Immature natural killer cell (primary cell): ENCODE data around the gene TMEM229B. TPM values are rescaled to one million over a fixed set of nuclear protein-coding genes. Genes with fewer than 3 reads are reported as not detected.

ENCODE experiments used
- DNase-seq, 3 donors: peaks; one replicate each; pipeline ENCODE4 v3.0.0; 2022; ENCODE audit warnings: mixed read lengths in 1 of 3
- H3K27ac Mint-ChIP-seq, 6 donors: one replicate each; pipeline ENCODE4 v1.8.0; 2020; ENCODE audit warnings: mixed read lengths in 6 of 6, mild to moderate bottlenecking in 5 of 6, inconsistent platforms in 4 of 6, moderate library complexity in 3 of 6
- H3K27me3 Mint-ChIP-seq, 3 donors: one replicate each; pipeline ENCODE4 v1.8.0; 2020 to 2021; ENCODE audit warnings: low read depth in 3 of 3, mild to moderate bottlenecking in 3 of 3, mixed read lengths in 3 of 3, moderate library complexity in 3 of 3, inconsistent platforms in 1 of 3
- H3K36me3 Mint-ChIP-seq, 3 donors: one replicate each; pipeline ENCODE4 v1.8.0; 2020; ENCODE audit warnings: mixed read lengths in 3 of 3, inconsistent platforms in 2 of 3, mild to moderate bottlenecking in 2 of 3
- H3K4me1 Mint-ChIP-seq, 2 donors: one replicate each; pipeline ENCODE4 v1.8.0; 2020; ENCODE audit warnings: inconsistent platforms in 2 of 2, mild to moderate bottlenecking in 2 of 2, mixed read lengths in 2 of 2, moderate library complexity in 1 of 2
- H3K4me3 Mint-ChIP-seq, 5 donors: one replicate each; pipeline ENCODE4 v1.8.0; 2020; ENCODE audit warnings: mild to moderate bottlenecking in 5 of 5, mixed read lengths in 5 of 5, inconsistent platforms in 3 of 5, moderate library complexity in 3 of 5
- H3K9me3 Mint-ChIP-seq, 6 donors: one replicate each; pipeline ENCODE4 v1.8.0; 2020; ENCODE audit warnings: mild to moderate bottlenecking in 6 of 6, mixed read lengths in 6 of 6, inconsistent platforms in 4 of 6, moderate library complexity in 3 of 6
- polyA plus RNA-seq, 3 donors: library from polyadenylated mRNA; unstranded; fragments of 300-500 nt; fragmentation: Illumina TruSeq; gene quantifications; one replicate each; pipeline ENCODE4 v1.2.3, GENCODE V29; 2021

The TMEM229B gene
- polyA plus RNA-seq = 10 to 100 TPM; 28.0 to 67.1 (median 35.8) TPM

DNA sequence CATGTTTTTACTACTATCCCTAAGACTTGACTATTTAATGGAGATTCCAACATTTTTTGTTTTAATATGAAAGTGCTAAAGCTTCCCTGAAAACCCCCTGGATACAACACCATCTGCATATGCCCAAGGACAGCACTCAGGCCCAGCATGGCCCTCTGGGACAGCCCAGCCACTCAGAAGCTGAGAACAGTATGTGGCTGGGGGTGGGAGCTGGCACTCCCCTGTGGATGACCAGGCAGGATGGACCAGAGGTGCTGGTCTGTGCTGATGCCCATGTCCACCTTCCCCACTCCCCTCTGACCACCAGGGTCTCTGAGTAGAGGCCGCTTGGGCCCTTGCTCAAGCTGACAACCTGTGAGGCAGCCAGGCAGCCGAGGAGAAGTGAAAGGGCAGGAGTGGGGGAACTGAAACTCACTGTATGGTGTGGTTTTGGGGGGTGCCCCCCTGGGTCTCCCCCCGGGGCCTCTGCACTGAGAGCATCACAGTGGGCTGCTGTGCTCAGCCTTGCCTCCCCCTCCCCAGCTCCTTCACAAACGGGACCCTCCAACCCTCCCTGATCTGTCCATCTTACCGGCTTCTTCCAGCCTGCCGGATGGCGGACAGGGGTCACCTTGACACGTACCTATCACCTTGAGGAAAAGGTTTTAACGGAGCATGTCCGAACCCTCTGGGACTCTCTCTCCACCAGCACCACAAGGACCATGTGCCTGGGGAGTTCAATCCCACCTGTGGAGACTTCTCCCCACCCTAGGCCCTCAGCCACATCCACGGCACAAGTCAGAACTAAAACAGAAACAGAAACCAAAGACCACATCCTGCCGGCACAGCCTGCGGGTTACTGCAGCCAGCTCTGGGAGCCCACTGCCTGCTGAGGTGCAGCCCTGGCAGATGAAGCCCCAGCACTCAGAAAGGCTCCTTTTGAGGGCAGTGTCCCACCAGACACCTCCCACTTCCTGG lies at the start of gene TMEM229B:
Gene TMEM229B, minus strand, starts transcription at position 785 of the 957 bp plus-strand sequence. CDS start 14,798 bp downstream, outside the sequence.
- peaks cover 2 to 8% (median 7%) of the 10 kb centered on the region in 6 donors for H3K9me3 Mint-ChIP-seq
- H3K27me3 Mint-ChIP-seq = peaks cover 4 to 13% (median 7%) of the 10 kb centered on the region in 3 donors
- H3K4me3 Mint-ChIP-seq = peak within 1 kb of the TSS; percentile 93 to 99 (median 98)
- peaks cover 64 to 88% of the 10 kb centered on the region in 2 donors for H3K4me1 Mint-ChIP-seq
- H3K36me3 Mint-ChIP-seq = peaks cover 13 to 33% (median 26%) of the 10 kb centered on the region in 3 donors
- DNase-seq = peak; percentile 85 to 86 (median 86)
- peak within 1 kb of the TSS; percentile 96 to 99 (median 98) for H3K27ac Mint-ChIP-seq

DNA sequence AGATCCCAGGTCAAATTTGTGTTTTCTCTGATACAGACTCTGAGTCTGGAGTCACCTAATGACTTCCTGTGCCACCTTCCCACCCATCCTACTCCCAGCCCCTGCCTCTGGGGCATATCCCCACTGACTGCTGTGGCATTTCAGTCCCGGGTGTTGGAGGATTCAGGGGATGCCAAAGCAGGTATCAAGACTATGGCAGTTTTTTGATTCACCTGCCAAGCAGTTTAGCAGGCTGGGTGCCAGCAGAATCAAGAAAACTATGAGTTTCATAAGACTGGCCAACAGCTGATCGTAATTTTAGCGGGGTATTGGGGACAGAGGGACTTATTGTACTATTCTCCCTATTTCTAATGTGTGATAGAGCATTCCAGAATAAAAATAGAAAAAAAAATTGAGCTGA lies 49.2 kb upstream of the TMEM229B start:
- Mint-ChIP-seq H3K27me3 (peaks cover 12 to 23% (median 13%) of the 10 kb centered on the region in 3 donors), H3K4me1 (peaks cover 6 to 7% of the 10 kb centered on the region in 2 donors), H3K4me3 (no peak overlapping the region), H3K36me3 (no peaks in the 10 kb centered on the region), H3K9me3 (no peaks in the 10 kb centered on the region), H3K27ac (no peak overlapping the region)
- no peak for DNase-seq

DNA sequence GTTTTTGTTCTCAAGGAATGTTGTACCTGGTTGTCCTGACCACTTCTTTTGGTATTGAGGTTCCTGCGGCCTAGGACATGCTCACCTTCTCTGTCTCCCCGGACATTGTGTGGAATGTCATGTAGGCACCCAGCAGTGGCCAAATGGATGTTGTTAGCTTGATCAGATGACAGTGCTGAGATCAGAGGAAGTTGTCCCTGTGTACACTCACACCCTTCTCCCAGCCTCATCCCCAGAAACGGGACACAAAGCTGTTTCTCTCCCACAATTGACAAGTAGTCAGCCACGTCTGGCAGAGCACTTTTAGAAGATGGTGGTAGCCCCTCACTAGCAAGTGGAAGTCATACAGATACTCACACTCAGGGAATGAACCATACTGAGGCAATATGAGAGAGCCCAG lies 47.6 kb upstream of the TMEM229B start:
- no peaks in the 10 kb centered on the region for H3K9me3 Mint-ChIP-seq
- H3K27me3 Mint-ChIP-seq = peaks cover 5 to 18% (median 8%) of the 10 kb centered on the region in 3 donors
- H3K4me1 Mint-ChIP-seq = peaks cover 0 to 4% of the 10 kb centered on the region in 2 donors
- no peak overlapping the region for H3K27ac Mint-ChIP-seq
- DNase-seq = no peak
- no peaks in the 10 kb centered on the region for H3K36me3 Mint-ChIP-seq
- H3K4me3 Mint-ChIP-seq = no peak overlapping the region

DNA sequence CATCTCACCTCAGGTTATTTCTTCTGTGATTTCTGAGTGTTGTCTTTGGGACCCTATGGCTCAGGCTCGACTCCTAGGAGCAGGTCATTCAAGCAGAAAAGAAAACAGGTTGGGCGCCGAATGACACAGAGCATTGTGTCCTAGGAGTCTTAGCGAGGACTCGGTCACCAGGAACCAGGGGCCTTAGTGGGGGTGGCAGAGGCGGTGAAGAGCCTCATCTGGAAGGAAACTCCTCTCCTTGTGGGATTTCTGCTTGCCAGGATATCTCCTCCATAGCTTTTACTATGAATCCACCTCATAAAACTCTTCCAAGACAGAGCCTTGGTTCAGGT lies 45.2 kb upstream of the TMEM229B start:
- DNase-seq = no peak
- H3K9me3 Mint-ChIP-seq = no peaks in the 10 kb centered on the region
- H3K27me3 Mint-ChIP-seq = peaks cover 2 to 11% (median 10%) of the 10 kb centered on the region in 3 donors
- no peak overlapping the region for H3K27ac Mint-ChIP-seq
- H3K36me3 Mint-ChIP-seq = no peaks in the 10 kb centered on the region
- H3K4me1 Mint-ChIP-seq = peaks cover 0 to 4% of the 10 kb centered on the region in 2 donors
- peak overlapping the region; percentile 47 to 72 (median 68) for H3K4me3 Mint-ChIP-seq

DNA sequence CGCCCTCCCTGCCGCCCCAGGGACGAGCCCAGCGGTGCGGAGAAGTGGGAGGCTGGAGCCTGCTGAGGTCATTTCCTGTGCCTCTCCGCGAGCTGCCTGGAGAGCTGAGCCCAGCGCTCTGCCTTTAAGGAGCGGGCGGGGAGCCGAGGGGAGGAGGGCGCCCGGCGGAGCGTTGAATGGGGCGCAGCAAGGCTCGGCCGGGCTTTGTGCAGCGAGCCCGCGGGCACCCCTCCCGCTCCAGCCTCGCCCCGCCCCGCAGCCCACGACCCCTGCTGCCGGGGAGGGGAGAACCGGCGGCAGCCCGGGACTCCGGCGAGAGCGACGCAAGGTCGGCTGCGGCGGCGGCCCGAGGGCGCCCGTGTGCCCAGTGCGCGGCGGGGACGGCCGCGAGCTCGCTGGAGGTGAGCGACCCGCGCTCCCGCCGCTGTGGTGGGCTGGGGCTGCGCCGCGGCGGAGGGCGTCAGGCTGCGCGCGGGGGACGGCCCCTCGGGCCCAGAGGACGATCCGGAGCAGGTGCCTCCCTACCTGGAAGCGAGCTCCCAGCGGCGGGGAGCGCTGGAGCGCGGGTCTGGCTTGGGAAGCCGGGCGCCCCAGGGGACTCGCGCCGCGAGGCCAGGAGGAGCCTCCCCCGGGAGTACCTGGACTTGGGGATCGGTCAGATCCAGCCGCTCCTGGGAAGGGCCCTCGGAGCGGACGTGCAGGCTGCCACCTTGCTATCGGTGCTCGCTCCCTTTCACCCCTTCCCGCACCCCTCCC lies 44.7 kb upstream of the TMEM229B start, which contains the start of gene PLEKHH1:
Gene PLEKHH1, plus strand, starts transcription at position 293 of the 756 bp plus-strand sequence. CDS start 8,578 bp downstream, outside the sequence.
- Mint-ChIP-seq H3K4me1 (peaks cover 0 to 4% of the 10 kb centered on the region in 2 donors), H3K9me3 (no peaks in the 10 kb centered on the region), H3K4me3 (peak within 1 kb of the TSS; percentile 47 to 72 (median 68)), H3K27me3 (peaks cover 2 to 11% (median 8%) of the 10 kb centered on the region in 3 donors), H3K36me3 (no peaks in the 10 kb centered on the region), H3K27ac (no peak within 1 kb of the TSS)
- DNase-seq = peak; percentile 23 to 27 (median 25)

DNA sequence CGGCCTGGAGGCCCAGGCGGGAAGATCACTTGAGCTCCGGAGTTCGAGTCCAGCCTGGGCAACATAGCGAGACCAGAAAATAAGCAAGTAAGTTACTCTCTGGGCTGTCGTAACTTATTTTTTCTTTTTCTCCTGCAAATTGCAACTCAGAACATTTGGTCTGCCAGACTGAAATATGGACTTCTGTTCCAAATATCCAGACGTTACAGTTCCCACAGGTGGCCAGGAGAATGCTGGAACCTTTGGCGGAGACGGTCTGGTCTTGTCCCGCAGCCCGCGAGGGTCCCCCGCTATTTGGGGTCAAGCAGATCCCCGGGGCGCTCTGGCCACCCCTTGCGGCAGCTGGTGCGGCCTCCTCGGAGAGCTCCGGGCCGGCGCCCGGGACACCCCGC lies 44.1 kb upstream of the TMEM229B start:
- H3K36me3 Mint-ChIP-seq = no peaks in the 10 kb centered on the region
- no peaks in the 10 kb centered on the region for H3K9me3 Mint-ChIP-seq
- H3K4me3 Mint-ChIP-seq = peak overlapping the region; percentile 4 to 65 (median 46)
- peaks cover 2 to 11% (median 8%) of the 10 kb centered on the region in 3 donors for H3K27me3 Mint-ChIP-seq
- no peak overlapping the region for H3K27ac Mint-ChIP-seq
- no peak for DNase-seq
- peaks cover 0 to 4% of the 10 kb centered on the region in 2 donors for H3K4me1 Mint-ChIP-seq

DNA sequence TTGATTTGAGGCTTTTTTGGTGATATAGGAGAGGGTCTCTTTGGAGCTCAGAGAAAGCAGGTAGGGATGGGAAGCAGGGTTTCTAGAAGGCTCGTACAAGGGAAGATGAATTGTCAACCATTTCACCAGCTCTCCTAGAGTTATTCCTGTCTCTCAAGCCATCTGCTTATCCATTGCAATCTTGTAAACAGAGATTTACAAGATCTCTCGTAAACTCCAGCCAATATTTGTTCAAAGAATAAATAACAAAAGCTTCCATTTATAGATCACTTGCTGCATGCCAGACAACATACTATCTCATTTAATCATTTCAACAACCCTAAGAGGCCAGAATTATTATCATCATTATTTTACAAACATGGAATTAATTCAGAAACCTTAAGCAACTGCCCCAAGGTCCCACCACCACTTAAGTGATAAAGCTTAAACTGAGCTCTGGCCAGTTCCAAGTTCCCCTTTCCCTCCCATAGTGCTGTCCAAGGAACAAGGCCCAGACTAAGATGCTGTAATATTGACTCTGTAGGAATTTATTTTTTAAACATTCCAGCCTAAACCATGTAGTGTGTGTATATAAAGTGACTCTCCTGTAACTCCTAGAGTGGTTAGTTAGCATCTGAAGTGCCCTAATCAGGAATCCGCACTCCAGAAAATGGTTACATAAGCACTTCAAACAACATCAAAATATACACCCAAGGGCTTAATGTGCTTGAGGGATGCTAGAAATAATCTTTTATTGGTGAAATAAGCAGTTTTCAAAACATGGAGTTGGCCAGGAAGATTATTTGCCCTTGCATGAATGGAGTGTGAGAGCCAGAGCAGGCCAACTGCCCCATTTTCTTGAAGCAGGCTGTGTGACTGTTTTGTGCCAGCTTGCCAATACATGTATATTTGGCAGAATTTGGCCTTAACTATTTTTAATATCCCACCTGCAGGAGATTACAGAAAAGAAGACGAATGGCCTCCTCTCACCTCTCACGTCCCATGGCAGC lies 41.7 kb upstream of the TMEM229B start:
- no peak overlapping the region for H3K4me3 Mint-ChIP-seq
- H3K4me1 Mint-ChIP-seq = peaks cover 0 to 4% of the 10 kb centered on the region in 2 donors
- DNase-seq = no peak
- no peaks in the 10 kb centered on the region for H3K9me3 Mint-ChIP-seq
- H3K27ac Mint-ChIP-seq = no peak overlapping the region
- peaks cover 2 to 16% (median 11%) of the 10 kb centered on the region in 3 donors for H3K27me3 Mint-ChIP-seq
- H3K36me3 Mint-ChIP-seq = no peaks in the 10 kb centered on the region

DNA sequence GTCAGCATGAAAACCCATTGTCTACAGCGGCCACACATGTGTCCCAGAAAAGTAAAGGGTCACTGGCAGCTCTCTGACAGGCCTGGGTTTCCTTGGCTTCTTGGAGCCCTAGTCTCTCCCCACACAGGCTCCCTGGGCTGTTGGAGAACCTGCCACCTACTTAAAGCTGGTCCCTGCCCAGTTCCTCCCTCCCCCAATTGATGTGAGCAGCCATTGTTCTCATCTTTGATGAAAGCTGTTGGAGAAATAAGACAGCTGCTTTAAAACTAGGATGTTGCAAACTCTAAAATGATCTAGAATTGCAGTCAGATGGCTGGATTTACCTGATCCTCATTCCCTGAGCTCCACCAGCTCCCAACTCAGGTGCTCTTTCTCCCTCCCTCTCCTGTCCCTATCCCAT lies 39.8 kb upstream of the TMEM229B start:
- Mint-ChIP-seq H3K9me3 (no peaks in the 10 kb centered on the region), H3K36me3 (no peaks in the 10 kb centered on the region), H3K4me3 (no peak overlapping the region), H3K4me1 (peaks cover 0 to 4% of the 10 kb centered on the region in 2 donors), H3K27me3 (peaks cover 6 to 21% (median 8%) of the 10 kb centered on the region in 3 donors), H3K27ac (no peak overlapping the region)
- no peak for DNase-seq

DNA sequence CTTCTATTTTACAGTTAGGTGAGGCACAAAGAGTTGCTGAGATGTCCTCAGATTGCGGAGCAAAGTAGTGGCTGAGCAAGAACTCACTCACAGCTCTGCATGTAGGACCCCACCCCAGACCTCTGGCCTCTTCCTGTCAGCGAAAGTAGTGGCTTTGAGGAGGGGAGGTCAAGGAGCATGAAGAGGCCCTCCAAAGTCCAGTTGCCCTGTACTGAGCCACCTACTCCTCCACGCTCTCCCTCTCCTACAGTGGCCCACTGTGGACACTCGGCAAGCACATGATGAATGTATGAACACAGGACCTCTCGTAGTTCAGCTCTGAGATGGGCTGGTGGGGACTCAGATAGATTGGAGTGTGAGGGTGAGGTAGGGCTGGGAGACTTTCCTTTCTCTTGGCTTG lies 39.2 kb upstream of the TMEM229B start:
- no peak overlapping the region for H3K4me3 Mint-ChIP-seq
- H3K4me1 Mint-ChIP-seq = peaks cover 0 to 4% of the 10 kb centered on the region in 2 donors
- no peaks in the 10 kb centered on the region for H3K36me3 Mint-ChIP-seq
- no peak overlapping the region for H3K27ac Mint-ChIP-seq
- H3K9me3 Mint-ChIP-seq = no peaks in the 10 kb centered on the region
- H3K27me3 Mint-ChIP-seq = peaks cover 6 to 22% (median 12%) of the 10 kb centered on the region in 3 donors
- no peak for DNase-seq

DNA sequence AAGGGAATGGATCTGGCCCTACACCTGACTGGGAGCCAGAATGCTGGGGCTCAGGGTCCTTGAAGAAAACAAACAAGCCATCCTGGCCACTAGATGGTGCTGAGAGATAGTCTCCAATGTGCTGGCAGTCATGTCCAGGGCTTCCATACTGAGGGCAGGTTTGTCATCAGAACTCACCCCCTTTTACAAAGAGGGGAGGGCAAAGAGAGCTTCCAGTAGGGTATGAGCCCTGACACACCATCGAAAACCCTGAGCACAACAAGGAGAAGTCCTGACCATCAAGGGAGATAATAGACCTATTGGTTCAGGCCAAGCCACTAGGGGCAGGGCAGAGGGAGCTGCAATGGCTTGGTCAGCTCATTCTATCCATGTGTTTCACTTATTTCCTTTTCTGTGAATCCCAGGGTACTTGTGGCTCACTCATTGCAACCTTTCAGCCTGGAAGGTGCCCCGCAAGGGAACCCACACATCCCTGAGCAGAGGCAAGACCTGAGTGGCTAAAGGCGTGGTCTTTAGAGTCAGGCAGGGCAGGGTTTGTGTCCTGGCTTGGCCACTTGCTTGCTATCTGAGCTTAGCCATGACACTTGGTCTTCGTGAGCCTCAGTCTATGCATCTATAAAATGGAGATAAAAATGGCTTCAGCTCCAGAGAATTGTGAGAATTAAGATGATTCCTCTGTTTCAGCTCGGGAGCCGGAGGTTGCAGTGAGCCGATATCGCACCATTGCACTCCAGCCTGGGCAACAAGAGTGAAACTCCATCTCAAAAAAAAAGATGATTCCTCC lies 38.3 kb upstream of the TMEM229B start:
- peak in 2 of 3 donors; percentile 24 to 31 for DNase-seq
- Mint-ChIP-seq H3K27me3 (peaks cover 9 to 18% (median 9%) of the 10 kb centered on the region in 3 donors), H3K36me3 (no peaks in the 10 kb centered on the region), H3K27ac (no peak overlapping the region), H3K4me1 (no peaks in the 10 kb centered on the region), H3K4me3 (no peak overlapping the region), H3K9me3 (no peaks in the 10 kb centered on the region)

DNA sequence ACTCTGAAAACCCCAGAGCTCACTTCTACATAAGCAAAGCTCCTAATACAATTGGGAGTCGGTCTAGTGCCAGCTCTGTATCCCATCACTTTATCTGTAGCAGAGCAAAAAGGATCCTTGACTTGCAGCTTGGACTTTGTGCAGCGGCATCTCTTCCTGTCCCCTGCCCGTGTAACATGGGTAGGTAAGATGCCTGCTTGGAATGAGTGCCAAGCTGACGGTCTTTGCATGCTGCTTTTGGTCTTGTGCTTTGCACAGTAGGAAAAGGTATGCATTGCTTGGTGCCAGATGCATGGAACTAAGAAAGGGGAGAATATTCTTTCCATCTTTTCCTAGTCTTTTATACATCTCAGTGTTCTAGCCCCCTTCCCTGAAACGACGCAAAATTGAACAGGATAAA lies 37.7 kb upstream of the TMEM229B start:
- Mint-ChIP-seq H3K27ac (no peak overlapping the region), H3K36me3 (no peaks in the 10 kb centered on the region), H3K4me1 (no peaks in the 10 kb centered on the region), H3K9me3 (peaks cover 0 to 2% (median 0%) of the 10 kb centered on the region in 6 donors), H3K27me3 (peaks cover 9 to 19% (median 13%) of the 10 kb centered on the region in 3 donors), H3K4me3 (no peak overlapping the region)
- no peak for DNase-seq

DNA sequence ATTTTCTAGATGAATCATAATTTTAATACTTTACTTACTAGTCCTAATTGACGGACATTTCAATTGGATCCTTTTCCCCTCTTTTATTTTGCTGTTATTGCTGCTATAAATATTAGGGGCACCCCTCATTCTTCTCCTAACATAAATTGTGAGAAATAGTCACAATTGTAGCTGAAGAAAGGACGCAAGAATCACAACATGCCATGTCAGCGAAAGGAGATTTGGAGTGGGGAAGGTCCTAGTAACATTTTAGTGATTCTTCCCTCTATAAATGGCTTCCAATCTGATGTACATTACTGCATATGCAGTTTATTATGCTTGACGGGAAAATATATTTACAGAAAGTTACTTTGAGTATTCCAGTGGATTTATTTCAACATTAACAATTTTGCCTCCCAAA lies 36.9 kb upstream of the TMEM229B start:
- Mint-ChIP-seq H3K27ac (no peak overlapping the region), H3K36me3 (no peaks in the 10 kb centered on the region), H3K9me3 (peaks cover 0 to 2% (median 0%) of the 10 kb centered on the region in 6 donors), H3K4me3 (no peak overlapping the region), H3K4me1 (no peaks in the 10 kb centered on the region), H3K27me3 (peaks cover 11 to 19% (median 17%) of the 10 kb centered on the region in 3 donors)
- no peak for DNase-seq
